GM23338 (cell line): ENCODE data around the gene MORC2. TPM values are rescaled to one million over a fixed set of nuclear protein-coding genes. Genes with fewer than 3 reads are reported as not detected.

ENCODE experiments used
- ATAC-seq: fragments of 200-7000 bp; cut with Tn5 transposase; 3 replicates; pipeline ENCODE4 v1.9.1; 2020
- DNase-seq: peaks from one replicate; pipeline ENCODE4 v3.0.0-alpha.2; 2015; ENCODE audit warnings: low spot score
- H2AFZ ChIP-seq: fragments of 200-600 bp; sonication (generic); 2 replicates; pipeline ENCODE4 v1.8.0; 2016; ENCODE audit warnings: antibody characterized with exemption, mild to moderate bottlenecking, moderate library complexity
- H3F3A ChIP-seq: fragments of 200-600 bp; sonication (generic); replicated peaks from 2 replicates; pipeline ENCODE4 v1.8.0; 2017; ENCODE audit warnings: antibody characterized with exemption, mixed run types, low read depth
- H3K27ac ChIP-seq: fragments of 200-600 bp; sonication (generic); 2 replicates; pipeline ENCODE4 v1.6.1; 2016; ENCODE audit warnings: low read depth
- H3K27me3 ChIP-seq: fragments of 200-600 bp; sonication (generic); 2 replicates; pipeline ENCODE4 v1.8.0; 2016; ENCODE audit warnings: mild to moderate bottlenecking, mixed run types, moderate library complexity; ENCODE audit not compliant: insufficient read depth
- H3K36me3 ChIP-seq: fragments of 200-600 bp; sonication (generic); 2 replicates; pipeline ENCODE4 v1.8.0; 2016; ENCODE audit warnings: mild to moderate bottlenecking; ENCODE audit not compliant: insufficient read depth
- H3K4me1 ChIP-seq: fragments of 200-600 bp; sonication (generic); 2 replicates; pipeline ENCODE4 v1.8.0; 2016; ENCODE audit warnings: mild to moderate bottlenecking, moderate library complexity; ENCODE audit not compliant: insufficient read depth
- H3K4me2 ChIP-seq: fragments of 200-600 bp; sonication (generic); 2 replicates; pipeline ENCODE4 v1.7.1; 2017; ENCODE audit warnings: mixed run types
- H3K4me3 ChIP-seq: fragments of 200-600 bp; sonication (generic); 2 replicates; pipeline ENCODE4 v1.6.1; 2016; ENCODE audit warnings: mixed run types
- H3K79me2 ChIP-seq: fragments of 200-600 bp; sonication (generic); replicated peaks from 2 replicates; pipeline ENCODE4 v1.8.0; 2017; ENCODE audit warnings: mild to moderate bottlenecking; ENCODE audit not compliant: insufficient read depth
- H3K9me2 ChIP-seq: fragments of 200-600 bp; sonication (generic); 2 replicates; pipeline ENCODE4 v1.8.0; 2017; ENCODE audit not compliant: insufficient read depth
- H4K20me1 ChIP-seq: fragments of 200-600 bp; sonication (generic); replicated peaks from 2 replicates; pipeline ENCODE4 v1.8.0; 2017; ENCODE audit warnings: mild to moderate bottlenecking; ENCODE audit not compliant: insufficient read depth
- H3K27ac Mint-ChIP-seq: 2 replicates; pipeline ENCODE4 v1.8.0; 2020; ENCODE audit warnings: inconsistent platforms, mild to moderate bottlenecking, moderate library complexity, mixed read lengths
- H3K27me3 Mint-ChIP-seq: 3 replicates; pipeline ENCODE4 v1.8.0; 2022; ENCODE audit warnings: low read depth, mild to moderate bottlenecking, moderate library complexity, mixed read lengths, inconsistent platforms; ENCODE audit not compliant: insufficient read depth, poor library complexity
- H3K36me3 Mint-ChIP-seq: 3 replicates; pipeline ENCODE4 v1.8.0; 2021; ENCODE audit warnings: low read depth, mild to moderate bottlenecking, inconsistent platforms, moderate library complexity, mixed read lengths
- H3K4me1 Mint-ChIP-seq: 3 replicates; pipeline ENCODE4 v1.8.0; 2020; ENCODE audit warnings: mild to moderate bottlenecking, inconsistent platforms, mixed read lengths
- H3K4me3 Mint-ChIP-seq: 3 replicates; pipeline ENCODE4 v1.8.0; 2021; ENCODE audit warnings: moderate library complexity, mild to moderate bottlenecking, inconsistent platforms, mixed read lengths
- H3K9me3 Mint-ChIP-seq: 3 replicates; pipeline ENCODE4 v1.8.0; 2020; ENCODE audit warnings: moderate library complexity, mild to moderate bottlenecking, inconsistent platforms, mixed read lengths
- EZH2 ChIP-seq: fragments of 200-600 bp; sonication (generic); IDR thresholded peaks from one replicate; pipeline ENCODE4 v1.8.0; 2017; ENCODE audit warnings: antibody characterized with exemption, mild to moderate bottlenecking, low read depth; ENCODE audit not compliant: unreplicated experiment
- JUNB ChIP-seq: IDR thresholded peaks from one replicate; pipeline ENCODE4 v1.6.1; 2016; ENCODE audit warnings: antibody characterized with exemption; ENCODE audit not compliant: unreplicated experiment
- NANOG ChIP-seq: IDR thresholded peaks from 2 replicates; pipeline ENCODE4 v1.6.1; 2016; ENCODE audit warnings: antibody characterized with exemption, borderline replicate concordance
- POLR2AphosphoS5 ChIP-seq: IDR thresholded peaks from 2 replicates; pipeline ENCODE4 v1.6.1; 2016; ENCODE audit warnings: antibody characterized with exemption, low read depth
- STAT1 ChIP-seq: IDR thresholded peaks from one replicate; pipeline ENCODE4 v1.6.1; 2016; ENCODE audit warnings: antibody characterized with exemption; ENCODE audit not compliant: unreplicated experiment
- ZNF114 ChIP-seq: fragments of 250-450 bp; sonication (Bioruptor Pico); IDR thresholded peaks from 2 replicates; pipeline ENCODE4 v1.5.0; 2020; ENCODE audit warnings: mild to moderate bottlenecking, moderate library complexity
- polyA plus RNA-seq: library from polyadenylated mRNA; unstranded; fragments of >200 nt; fragmentation: Nextera tagmentation; extraction: Ambion mirVana; gene quantifications from 2 replicates; pipeline ENCODE4 v1.2.1, GENCODE V29; 2016
- total RNA-seq: library from RNA; depleted of rRNA; stranded (reverse); fragments of >200 nt; shearing (Covaris generic); gene quantifications from 2 replicates; pipeline ENCODE4 v1.2.3, GENCODE V29; 2014
- TF ChIP-seq, protein P1 (sequence below): IDR thresholded peaks from 2 replicates; pipeline ENCODE4 v1.6.1; 2016; ENCODE audit warnings: antibody characterized with exemption
- TF ChIP-seq, protein P2 (sequence below): fragments of 250-450 bp; sonication (Bioruptor Pico); IDR thresholded peaks from 2 replicates; pipeline ENCODE4 v1.5.0; 2020; ENCODE audit warnings: mild to moderate bottlenecking, moderate library complexity
- TF ChIP-seq, protein P3 (sequence below), 2 experiments: fragments of 200-600 bp in 1 of 2; sonication (generic) in 1 of 2; conservative IDR thresholded peaks; 2 replicates each; pipeline versions ENCODE4 v1.5.1 to v1.6.1; 2016 to 2017; ENCODE audit warnings: antibody characterized with exemption in 2 of 2, low read depth in 2 of 2, mild to moderate bottlenecking in 2 of 2, moderate library complexity in 1 of 2
- TF ChIP-seq, protein P4 (sequence below): IDR thresholded peaks from one replicate; pipeline ENCODE4 v1.6.1; 2018; ENCODE audit warnings: antibody characterized with exemption; ENCODE audit not compliant: unreplicated experiment

Gene MORC2
- total and polyA plus RNA-seq, 2 experiments from 2014 or later: 33.1 to 63.8 TPM

DNA sequence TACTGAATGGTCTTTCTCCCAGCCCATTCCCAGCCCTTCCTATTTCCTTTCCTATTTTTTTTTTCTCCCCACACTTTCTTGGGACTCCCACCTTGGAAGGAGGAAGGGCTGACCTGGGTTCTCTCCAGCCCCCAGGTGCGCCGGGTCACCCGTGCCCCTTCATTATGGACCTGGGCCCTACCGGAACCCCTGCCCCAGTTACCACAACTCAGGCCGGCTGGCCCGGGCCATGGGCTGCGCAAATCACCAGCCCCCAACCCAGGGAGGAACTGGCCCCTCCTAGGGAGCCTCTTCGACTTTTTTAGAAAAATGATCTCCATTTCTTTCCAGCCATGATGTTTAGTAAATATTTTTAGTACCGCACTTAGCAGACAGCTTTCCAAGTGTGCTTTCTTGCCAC is 62.2 kb downstream of the MORC2 start:
- H3K27ac ChIP-seq: no peak overlapping the region
- H3K27me3 ChIP-seq: no peaks in the 10 kb centered on the region
- no peak overlapping the region for H3K4me3 ChIP-seq
- DNase-seq (no peak), ATAC-seq (no peak)
- Mint-ChIP-seq H3K4me1 (no peaks in the 10 kb centered on the region), H3K4me3 (no peak overlapping the region), H3K27ac (no peak overlapping the region), H3K9me3 (no peaks in the 10 kb centered on the region), H3K27me3 (peaks cover 2% of the 10 kb centered on the region), H3K36me3 (peaks cover 45% of the 10 kb centered on the region)
- H3F3A ChIP-seq: no peaks in the 10 kb centered on the region
- TF ChIP-seq, protein P1, sequence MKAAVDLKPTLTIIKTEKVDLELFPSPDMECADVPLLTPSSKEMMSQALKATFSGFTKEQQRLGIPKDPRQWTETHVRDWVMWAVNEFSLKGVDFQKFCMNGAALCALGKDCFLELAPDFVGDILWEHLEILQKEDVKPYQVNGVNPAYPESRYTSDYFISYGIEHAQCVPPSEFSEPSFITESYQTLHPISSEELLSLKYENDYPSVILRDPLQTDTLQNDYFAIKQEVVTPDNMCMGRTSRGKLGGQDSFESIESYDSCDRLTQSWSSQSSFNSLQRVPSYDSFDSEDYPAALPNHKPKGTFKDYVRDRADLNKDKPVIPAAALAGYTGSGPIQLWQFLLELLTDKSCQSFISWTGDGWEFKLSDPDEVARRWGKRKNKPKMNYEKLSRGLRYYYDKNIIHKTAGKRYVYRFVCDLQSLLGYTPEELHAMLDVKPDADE: no peak
- TF ChIP-seq STAT1 (no peak), JUNB (no peak), POLR2AphosphoS5 (no peak), NANOG (no peak), ZNF114 (CRISPR knock-in tag) (no peak), EZH2 (no peak)
- TF ChIP-seq, protein P2, sequence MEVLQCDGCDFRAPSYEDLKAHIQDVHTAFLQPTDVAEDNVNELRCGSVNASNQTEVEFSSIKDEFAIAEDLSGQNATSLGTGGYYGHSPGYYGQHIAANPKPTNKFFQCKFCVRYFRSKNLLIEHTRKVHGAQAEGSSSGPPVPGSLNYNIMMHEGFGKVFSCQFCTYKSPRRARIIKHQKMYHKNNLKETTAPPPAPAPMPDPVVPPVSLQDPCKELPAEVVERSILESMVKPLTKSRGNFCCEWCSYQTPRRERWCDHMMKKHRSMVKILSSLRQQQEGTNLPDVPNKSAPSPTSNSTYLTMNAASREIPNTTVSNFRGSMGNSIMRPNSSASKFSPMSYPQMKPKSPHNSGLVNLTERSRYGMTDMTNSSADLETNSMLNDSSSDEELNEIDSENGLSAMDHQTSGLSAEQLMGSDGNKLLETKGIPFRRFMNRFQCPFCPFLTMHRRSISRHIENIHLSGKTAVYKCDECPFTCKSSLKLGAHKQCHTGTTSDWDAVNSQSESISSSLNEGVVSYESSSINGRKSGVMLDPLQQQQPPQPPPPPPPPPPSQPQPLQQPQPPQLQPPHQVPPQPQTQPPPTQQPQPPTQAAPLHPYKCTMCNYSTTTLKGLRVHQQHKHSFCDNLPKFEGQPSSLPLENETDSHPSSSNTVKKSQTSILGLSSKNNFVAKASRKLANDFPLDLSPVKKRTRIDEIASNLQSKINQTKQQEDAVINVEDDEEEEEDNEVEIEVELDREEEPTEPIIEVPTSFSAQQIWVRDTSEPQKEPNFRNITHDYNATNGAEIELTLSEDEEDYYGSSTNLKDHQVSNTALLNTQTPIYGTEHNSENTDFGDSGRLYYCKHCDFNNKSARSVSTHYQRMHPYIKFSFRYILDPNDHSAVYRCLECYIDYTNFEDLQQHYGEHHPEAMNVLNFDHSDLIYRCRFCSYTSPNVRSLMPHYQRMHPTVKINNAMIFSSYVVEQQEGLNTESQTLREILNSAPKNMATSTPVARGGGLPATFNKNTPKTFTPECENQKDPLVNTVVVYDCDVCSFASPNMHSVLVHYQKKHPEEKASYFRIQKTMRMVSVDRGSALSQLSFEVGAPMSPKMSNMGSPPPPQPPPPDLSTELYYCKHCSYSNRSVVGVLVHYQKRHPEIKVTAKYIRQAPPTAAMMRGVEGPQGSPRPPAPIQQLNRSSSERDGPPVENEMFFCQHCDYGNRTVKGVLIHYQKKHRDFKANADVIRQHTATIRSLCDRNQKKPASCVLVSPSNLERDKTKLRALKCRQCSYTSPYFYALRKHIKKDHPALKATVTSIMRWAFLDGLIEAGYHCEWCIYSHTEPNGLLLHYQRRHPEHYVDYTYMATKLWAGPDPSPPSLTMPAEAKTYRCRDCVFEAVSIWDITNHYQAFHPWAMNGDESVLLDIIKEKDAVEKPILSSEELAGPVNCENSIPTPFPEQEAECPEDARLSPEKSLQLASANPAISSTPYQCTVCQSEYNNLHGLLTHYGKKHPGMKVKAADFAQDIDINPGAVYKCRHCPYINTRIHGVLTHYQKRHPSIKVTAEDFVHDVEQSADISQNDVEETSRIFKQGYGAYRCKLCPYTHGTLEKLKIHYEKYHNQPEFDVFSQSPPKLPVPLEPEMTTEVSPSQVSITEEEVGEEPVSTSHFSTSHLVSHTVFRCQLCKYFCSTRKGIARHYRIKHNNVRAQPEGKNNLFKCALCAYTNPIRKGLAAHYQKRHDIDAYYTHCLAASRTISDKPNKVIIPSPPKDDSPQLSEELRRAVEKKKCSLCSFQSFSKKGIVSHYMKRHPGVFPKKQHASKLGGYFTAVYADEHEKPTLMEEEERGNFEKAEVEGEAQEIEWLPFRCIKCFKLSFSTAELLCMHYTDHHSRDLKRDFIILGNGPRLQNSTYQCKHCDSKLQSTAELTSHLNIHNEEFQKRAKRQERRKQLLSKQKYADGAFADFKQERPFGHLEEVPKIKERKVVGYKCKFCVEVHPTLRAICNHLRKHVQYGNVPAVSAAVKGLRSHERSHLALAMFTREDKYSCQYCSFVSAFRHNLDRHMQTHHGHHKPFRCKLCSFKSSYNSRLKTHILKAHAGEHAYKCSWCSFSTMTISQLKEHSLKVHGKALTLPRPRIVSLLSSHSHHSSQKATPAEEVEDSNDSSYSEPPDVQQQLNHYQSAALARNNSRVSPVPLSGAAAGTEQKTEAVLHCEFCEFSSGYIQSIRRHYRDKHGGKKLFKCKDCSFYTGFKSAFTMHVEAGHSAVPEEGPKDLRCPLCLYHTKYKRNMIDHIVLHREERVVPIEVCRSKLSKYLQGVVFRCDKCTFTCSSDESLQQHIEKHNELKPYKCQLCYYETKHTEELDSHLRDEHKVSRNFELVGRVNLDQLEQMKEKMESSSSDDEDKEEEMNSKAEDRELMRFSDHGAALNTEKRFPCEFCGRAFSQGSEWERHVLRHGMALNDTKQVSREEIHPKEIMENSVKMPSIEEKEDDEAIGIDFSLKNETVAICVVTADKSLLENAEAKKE: no peak
- TF ChIP-seq, protein P3, sequence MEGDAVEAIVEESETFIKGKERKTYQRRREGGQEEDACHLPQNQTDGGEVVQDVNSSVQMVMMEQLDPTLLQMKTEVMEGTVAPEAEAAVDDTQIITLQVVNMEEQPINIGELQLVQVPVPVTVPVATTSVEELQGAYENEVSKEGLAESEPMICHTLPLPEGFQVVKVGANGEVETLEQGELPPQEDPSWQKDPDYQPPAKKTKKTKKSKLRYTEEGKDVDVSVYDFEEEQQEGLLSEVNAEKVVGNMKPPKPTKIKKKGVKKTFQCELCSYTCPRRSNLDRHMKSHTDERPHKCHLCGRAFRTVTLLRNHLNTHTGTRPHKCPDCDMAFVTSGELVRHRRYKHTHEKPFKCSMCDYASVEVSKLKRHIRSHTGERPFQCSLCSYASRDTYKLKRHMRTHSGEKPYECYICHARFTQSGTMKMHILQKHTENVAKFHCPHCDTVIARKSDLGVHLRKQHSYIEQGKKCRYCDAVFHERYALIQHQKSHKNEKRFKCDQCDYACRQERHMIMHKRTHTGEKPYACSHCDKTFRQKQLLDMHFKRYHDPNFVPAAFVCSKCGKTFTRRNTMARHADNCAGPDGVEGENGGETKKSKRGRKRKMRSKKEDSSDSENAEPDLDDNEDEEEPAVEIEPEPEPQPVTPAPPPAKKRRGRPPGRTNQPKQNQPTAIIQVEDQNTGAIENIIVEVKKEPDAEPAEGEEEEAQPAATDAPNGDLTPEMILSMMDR (conservative IDR thresholded peaks at IDR 0.05; ENCODE audit: low read depth in 2 of 2): no peak
- TF ChIP-seq, protein P4, sequence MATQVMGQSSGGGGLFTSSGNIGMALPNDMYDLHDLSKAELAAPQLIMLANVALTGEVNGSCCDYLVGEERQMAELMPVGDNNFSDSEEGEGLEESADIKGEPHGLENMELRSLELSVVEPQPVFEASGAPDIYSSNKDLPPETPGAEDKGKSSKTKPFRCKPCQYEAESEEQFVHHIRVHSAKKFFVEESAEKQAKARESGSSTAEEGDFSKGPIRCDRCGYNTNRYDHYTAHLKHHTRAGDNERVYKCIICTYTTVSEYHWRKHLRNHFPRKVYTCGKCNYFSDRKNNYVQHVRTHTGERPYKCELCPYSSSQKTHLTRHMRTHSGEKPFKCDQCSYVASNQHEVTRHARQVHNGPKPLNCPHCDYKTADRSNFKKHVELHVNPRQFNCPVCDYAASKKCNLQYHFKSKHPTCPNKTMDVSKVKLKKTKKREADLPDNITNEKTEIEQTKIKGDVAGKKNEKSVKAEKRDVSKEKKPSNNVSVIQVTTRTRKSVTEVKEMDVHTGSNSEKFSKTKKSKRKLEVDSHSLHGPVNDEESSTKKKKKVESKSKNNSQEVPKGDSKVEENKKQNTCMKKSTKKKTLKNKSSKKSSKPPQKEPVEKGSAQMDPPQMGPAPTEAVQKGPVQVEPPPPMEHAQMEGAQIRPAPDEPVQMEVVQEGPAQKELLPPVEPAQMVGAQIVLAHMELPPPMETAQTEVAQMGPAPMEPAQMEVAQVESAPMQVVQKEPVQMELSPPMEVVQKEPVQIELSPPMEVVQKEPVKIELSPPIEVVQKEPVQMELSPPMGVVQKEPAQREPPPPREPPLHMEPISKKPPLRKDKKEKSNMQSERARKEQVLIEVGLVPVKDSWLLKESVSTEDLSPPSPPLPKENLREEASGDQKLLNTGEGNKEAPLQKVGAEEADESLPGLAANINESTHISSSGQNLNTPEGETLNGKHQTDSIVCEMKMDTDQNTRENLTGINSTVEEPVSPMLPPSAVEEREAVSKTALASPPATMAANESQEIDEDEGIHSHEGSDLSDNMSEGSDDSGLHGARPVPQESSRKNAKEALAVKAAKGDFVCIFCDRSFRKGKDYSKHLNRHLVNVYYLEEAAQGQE: no peak
- H3K4me1 ChIP-seq: no peaks in the 10 kb centered on the region
- no peak overlapping the region for H2AFZ ChIP-seq
- peaks cover 28% of the 10 kb centered on the region for H3K36me3 ChIP-seq
- H3K79me2 ChIP-seq: no peaks in the 10 kb centered on the region
- H3K4me2 ChIP-seq: no peak overlapping the region
- H4K20me1 ChIP-seq: no peaks in the 10 kb centered on the region
- H3K9me2 ChIP-seq: no peaks in the 10 kb centered on the region
